K562 (cell line): ENCODE data around the gene RTBDN.

Source experiments
- BRF1 ChIP-seq: IDR thresholded peaks from 3 replicates; pipeline ENCODE4 v1.6.1; 2011; ENCODE audit warnings: borderline replicate concordance, mild to moderate bottlenecking; ENCODE audit not compliant: insufficient read length; ENCODE audit errors: extremely low read depth
- DMBX1 ChIP-seq: fragments of 250-450 bp; sonication (Bioruptor Pico); IDR thresholded peaks from 2 replicates; pipeline ENCODE4 v1.8.0; 2022; ENCODE audit warnings: inconsistent platforms, mild to moderate bottlenecking, moderate library complexity, borderline replicate concordance
- JUND ChIP-seq, 2 experiments: IDR thresholded peaks; 2 replicates in 1 of 2; 3 replicates in 1 of 2; pipeline ENCODE4 v1.6.1; 2011; ENCODE audit warnings: borderline replicate concordance in 2 of 2, low read depth in 2 of 2, low read length in 2 of 2, improper control_type of control experiment in 1 of 2, missing biosample characterization in 1 of 2, missing genetic modification characterization in 1 of 2, missing genetic modification reagents in 1 of 2
- MAFK ChIP-seq: IDR thresholded peaks from 2 replicates; pipeline ENCODE4 v1.6.1; 2011; ENCODE audit warnings: low read length, improper control_type of control experiment
- MCM2 ChIP-seq: fragments of 450-650 bp; IDR thresholded peaks from 2 replicates; pipeline ENCODE4 v1.6.1; 2017; ENCODE audit warnings: low read depth, mild to moderate bottlenecking
- RBM25 ChIP-seq: fragments of 200-400 bp; formaldehyde crosslinking; IDR thresholded peaks from 2 replicates; pipeline ENCODE4 v1.6.1; 2018; ENCODE audit warnings: low read length, low read depth, moderate library complexity; ENCODE audit not compliant: severe bottlenecking
- SMAD1 ChIP-seq: fragments of 150-350 bp; IDR thresholded peaks from 2 replicates; pipeline ENCODE4 v1.6.1; 2014; ENCODE audit warnings: low read length, low read depth; ENCODE audit not compliant: partially characterized antibody
- SNRNP70 ChIP-seq: fragments of 200-400 bp; formaldehyde crosslinking; optimal IDR thresholded peaks from 2 replicates; pipeline ENCODE3; 2017; ENCODE audit warnings: low read depth, low read length
- TAF1 ChIP-seq: IDR thresholded peaks from 2 replicates; pipeline ENCODE4 v1.6.1; 2011; ENCODE audit warnings: mild to moderate bottlenecking, low read length, moderate library complexity; ENCODE audit not compliant: insufficient read depth, control insufficient read depth, severe bottlenecking; ENCODE audit errors: extremely low read depth
- YBX1 ChIP-seq: fragments of 450-650 bp; IDR thresholded peaks from 2 replicates; pipeline ENCODE4 v1.7.1; 2016; ENCODE audit warnings: mild to moderate bottlenecking
- YY1 ChIP-seq, 3 experiments: IDR thresholded peaks; 2 replicates each; pipeline ENCODE4 v1.6.1; 2011; ENCODE audit warnings: low read length in 2 of 3, mild to moderate bottlenecking in 2 of 3, moderate library complexity in 2 of 3, borderline replicate concordance in 1 of 3, control low read depth in 1 of 3, low read depth in 1 of 3; ENCODE audit not compliant: insufficient read depth in 3 of 3, insufficient replicate concordance in 2 of 3, control insufficient read depth in 1 of 3, insufficient read length in 1 of 3; ENCODE audit errors: extremely low read depth in 1 of 3
- ZKSCAN8 ChIP-seq: fragments of 200-800 bp; sonication (Bioruptor generic); IDR thresholded peaks from 2 replicates; pipeline ENCODE4 v1.6.1; 2016; ENCODE audit warnings: missing genetic modification characterization, missing compliant biosample characterization
- TF ChIP-seq, protein P1 (sequence below): sonication (generic); formaldehyde crosslinking; IDR thresholded peaks from 2 replicates; pipeline ENCODE4 v1.8.1; 2023; ENCODE audit warnings: mild to moderate bottlenecking, missing genetic modification reagents
- TF ChIP-seq, protein P2 (sequence below), 3 experiments: IDR thresholded peaks in 2 of 3; conservative IDR thresholded peaks in 1 of 3; 2 replicates each; pipeline ENCODE4 v1.5.1; 2011 to 2012; ENCODE audit warnings: low read length in 3 of 3, mild to moderate bottlenecking in 3 of 3, control low read depth in 2 of 3, improper control_type of control experiment in 1 of 3, inconsistent platforms in 1 of 3, low read depth in 1 of 3, mixed read lengths in 1 of 3, moderate library complexity in 1 of 3; ENCODE audit not compliant: insufficient read depth in 2 of 3

DNA sequence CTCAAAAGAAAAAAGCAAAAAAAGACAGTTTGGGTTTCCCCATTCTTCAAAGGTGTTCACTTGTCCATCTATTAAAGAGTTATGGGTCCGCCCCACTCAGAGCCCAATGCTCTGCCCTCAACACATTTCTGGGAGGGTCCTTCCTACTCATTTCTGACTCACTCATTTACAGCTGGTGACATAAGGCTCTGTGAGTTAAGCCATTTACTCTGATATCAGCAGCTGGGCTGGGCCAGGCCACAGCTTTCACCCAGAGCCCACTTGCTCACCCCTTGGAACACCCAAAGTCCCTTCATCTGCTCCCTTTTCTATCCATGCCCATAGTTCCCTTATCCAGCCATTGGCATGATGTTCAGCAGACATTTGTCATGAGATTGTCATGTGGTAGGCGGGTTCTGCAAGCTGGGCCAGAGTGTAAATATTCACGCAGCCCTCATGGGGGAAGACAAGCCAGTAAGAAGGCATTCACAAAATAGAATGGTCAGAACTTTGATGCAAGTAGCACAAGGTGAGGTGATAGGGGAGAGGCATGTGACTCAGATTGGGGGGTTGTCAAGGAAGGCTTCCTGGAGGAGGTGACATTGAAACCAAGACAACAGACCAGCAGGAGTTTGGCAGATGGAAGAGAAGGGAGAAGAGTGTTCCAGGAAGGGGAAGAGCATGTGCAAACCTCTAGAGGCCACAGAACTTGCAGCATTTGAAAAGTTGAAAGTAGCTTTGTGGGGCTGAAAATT is 9.8 kb upstream of the RTBDN start:
- TF ChIP-seq, protein P1, sequence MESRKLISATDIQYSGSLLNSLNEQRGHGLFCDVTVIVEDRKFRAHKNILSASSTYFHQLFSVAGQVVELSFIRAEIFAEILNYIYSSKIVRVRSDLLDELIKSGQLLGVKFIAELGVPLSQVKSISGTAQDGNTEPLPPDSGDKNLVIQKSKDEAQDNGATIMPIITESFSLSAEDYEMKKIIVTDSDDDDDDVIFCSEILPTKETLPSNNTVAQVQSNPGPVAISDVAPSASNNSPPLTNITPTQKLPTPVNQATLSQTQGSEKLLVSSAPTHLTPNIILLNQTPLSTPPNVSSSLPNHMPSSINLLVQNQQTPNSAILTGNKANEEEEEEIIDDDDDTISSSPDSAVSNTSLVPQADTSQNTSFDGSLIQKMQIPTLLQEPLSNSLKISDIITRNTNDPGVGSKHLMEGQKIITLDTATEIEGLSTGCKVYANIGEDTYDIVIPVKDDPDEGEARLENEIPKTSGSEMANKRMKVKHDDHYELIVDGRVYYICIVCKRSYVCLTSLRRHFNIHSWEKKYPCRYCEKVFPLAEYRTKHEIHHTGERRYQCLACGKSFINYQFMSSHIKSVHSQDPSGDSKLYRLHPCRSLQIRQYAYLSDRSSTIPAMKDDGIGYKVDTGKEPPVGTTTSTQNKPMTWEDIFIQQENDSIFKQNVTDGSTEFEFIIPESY (CRISPR knock-in tag) = no peak
- TF ChIP-seq BRF1 (no peak), TAF1 (no peak), MCM2 (no peak), SMAD1 (no peak), MAFK (no peak), YBX1 (no peak), YY1 (IDR thresholded peaks at IDR 0.05; ENCODE audit: borderline replicate concordance in 1 of 3, control insufficient read depth in 1 of 3, extremely low read depth in 1 of 3, insufficient read depth in 3 of 3, insufficient read length in 1 of 3, insufficient replicate concordance in 2 of 3, low read depth in 1 of 3, low read length in 2 of 3) (no peak), RBM25 (no peak), ZKSCAN8 (CRISPR knock-in tag) (no peak), JUND (IDR thresholded peaks at IDR 0.05; ENCODE audit: borderline replicate concordance, low read depth, low read length) (no peak), JUND (tag; IDR thresholded peaks at IDR 0.05; ENCODE audit: borderline replicate concordance, low read depth, low read length) (no peak), SNRNP70 (no peak), DMBX1 (CRISPR knock-in tag) (no peak)
- TF ChIP-seq, protein P2, sequence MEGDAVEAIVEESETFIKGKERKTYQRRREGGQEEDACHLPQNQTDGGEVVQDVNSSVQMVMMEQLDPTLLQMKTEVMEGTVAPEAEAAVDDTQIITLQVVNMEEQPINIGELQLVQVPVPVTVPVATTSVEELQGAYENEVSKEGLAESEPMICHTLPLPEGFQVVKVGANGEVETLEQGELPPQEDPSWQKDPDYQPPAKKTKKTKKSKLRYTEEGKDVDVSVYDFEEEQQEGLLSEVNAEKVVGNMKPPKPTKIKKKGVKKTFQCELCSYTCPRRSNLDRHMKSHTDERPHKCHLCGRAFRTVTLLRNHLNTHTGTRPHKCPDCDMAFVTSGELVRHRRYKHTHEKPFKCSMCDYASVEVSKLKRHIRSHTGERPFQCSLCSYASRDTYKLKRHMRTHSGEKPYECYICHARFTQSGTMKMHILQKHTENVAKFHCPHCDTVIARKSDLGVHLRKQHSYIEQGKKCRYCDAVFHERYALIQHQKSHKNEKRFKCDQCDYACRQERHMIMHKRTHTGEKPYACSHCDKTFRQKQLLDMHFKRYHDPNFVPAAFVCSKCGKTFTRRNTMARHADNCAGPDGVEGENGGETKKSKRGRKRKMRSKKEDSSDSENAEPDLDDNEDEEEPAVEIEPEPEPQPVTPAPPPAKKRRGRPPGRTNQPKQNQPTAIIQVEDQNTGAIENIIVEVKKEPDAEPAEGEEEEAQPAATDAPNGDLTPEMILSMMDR (IDR thresholded peaks at IDR 0.05 in 2 of 3, conservative IDR thresholded peaks at IDR 0.05 in 1 of 3; ENCODE audit: insufficient read depth in 2 of 3, low read depth in 1 of 3, low read length in 3 of 3) = no peak
